NOMO-1 treated with dmso at 0.1 percent for 144 hours (cell line): ENCODE results near the gene NOL4L.
A peak's percentile ranks its signal among the peaks of the same experiment; 100 is the strongest.

Source experiments
- DNase-seq: peaks from one replicate; lab custom pipeline; 2025; ENCODE audit not compliant: unreplicated experiment; lab: John Stamatoyannopoulos, UW

NOL4L gene

GRCh38 chr20:32488066-32488838 is 96.9 kb downstream of the NOL4L start:
- no peak for DNase-seq

DNA sequence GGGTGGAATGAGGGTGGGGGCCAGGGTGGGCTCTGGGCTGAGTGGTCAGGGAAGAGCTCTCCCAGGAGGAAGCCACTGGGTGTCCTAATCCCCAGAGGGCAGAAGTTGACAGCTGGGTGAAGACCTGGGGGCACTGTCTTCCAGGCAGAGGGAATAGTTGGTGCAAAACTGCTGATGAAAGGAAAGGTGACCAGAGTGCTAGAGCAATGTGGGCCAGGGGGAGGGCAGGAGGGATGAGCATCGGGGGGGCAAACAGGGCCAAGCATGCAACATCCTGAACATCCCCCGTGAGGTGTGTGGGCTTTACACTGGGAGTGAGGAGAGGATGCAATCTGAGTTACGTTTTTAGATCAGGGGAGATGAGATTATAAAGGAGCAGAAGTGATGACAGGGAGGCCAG is 97.8 kb downstream of the NOL4L start:
- no peak for DNase-seq

DNA sequence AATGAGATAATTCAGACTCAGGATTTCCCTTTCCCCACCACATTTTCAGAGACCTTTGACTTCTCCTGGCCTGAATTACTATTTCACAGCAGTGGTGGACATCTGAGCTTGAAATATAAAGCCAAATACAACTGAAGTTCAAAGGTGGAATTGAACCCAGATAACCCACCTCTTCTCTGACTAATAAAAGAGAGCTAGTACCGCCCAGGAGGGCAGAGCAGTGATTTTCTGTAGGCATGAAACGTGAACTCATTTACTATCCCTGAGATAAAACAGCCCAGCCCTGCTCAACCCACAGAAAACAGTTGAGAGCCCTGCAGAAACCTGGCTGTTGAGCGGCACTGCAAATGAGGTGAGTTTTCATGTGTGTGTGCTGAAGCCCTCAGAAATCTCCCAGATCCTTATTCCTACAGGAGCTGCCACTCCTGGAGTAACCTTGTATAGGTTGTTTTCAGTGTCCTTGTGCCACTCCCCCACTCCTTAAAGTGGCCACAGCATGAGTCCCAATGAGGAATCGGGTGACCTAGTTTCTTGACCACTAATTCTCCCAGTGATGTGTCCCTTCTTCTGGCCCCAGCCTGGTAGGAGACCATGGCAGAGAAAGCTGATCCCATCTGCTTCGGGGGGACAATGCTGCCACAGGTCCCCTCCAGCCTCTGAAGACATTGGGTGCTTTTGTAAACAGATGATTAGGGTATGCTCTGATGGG is 99.2 kb downstream of the NOL4L start:
- DNase-seq = no peak

- DNase-seq = peak; percentile 65
Measured at GRCh38 chr20:32484958-32485769, 100.0 kb downstream of the NOL4L start.

DNA sequence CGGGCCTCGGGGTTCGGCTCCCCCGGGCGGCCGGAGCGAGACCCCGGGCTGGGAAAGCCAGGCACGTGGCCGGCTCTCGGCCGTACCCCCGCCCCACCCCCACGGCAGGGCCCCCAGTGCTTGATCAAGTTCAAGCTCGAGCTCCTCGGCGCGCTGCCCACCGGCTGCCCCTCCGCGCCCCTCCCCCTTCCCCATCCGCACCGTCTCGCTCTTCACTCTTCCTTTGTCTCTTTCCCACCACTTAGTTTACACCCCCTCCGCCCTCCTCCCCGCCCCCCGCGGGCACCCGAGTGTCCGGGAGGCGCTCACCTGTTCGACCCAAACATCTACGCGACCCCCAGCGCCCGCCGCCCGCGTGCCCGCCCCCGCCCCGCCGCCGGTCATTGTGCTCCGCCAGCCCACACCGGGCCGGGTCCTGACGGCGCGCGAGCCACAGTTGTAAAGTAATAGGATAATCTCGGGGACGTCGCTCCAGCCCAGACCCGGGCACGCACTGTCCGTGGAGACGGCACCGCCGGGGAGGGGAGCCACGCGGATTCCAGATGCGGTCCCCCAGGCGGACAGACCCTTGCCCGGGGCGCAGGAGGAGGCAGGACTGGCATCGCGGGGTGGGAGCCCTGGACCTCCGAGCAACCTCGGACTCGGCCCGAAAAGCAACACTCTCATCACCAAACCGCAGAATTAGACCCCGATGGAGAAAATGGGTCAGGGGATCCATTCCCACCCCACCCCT is 100.7 kb downstream of the NOL4L start:
- no peak for DNase-seq

DNA sequence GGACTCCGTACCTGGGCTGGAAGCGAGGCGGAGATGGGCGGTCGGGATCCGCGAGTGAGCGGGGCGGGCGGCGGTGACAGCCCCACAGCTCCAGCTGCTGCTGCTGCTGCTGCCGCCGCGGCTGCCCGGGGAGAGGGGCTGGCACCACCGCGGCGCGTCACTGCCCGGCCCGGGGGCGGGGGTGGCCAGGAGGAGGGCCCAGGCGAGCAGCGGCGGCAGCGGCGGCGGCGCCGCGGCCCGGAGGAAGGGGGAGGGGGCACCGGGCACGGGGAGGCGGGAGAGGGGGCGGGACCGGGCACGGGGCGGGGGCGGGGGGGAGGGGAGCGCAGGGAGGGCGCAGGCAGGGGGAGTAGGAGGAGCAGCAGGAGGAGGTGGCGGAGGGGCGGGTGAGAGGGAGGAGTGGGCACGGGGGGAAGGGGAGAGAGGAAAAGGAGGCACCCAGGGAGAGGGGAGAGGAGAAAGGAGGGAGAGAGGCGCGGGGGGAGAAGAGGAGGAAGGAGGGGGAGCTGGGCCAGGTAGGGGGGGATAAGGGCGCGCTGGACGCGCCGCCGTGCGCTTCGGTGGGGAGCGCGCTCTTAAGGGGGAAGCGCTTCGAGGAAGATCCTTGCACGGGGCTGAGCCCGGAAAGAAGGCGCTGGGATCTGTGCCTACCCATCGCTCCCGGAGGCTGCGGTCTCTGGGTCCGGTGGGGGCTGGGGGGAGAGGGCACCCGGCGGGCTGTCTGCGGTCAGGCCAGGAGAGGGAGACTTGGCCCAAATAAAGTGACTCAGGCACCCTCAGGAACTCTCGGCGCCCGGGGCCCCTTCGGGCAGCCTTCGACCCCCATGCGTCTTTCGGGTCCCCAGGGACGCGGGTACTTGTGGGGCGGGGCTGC is 101.5 kb downstream of the NOL4L start:
- peak; percentile 14 for DNase-seq

DNA sequence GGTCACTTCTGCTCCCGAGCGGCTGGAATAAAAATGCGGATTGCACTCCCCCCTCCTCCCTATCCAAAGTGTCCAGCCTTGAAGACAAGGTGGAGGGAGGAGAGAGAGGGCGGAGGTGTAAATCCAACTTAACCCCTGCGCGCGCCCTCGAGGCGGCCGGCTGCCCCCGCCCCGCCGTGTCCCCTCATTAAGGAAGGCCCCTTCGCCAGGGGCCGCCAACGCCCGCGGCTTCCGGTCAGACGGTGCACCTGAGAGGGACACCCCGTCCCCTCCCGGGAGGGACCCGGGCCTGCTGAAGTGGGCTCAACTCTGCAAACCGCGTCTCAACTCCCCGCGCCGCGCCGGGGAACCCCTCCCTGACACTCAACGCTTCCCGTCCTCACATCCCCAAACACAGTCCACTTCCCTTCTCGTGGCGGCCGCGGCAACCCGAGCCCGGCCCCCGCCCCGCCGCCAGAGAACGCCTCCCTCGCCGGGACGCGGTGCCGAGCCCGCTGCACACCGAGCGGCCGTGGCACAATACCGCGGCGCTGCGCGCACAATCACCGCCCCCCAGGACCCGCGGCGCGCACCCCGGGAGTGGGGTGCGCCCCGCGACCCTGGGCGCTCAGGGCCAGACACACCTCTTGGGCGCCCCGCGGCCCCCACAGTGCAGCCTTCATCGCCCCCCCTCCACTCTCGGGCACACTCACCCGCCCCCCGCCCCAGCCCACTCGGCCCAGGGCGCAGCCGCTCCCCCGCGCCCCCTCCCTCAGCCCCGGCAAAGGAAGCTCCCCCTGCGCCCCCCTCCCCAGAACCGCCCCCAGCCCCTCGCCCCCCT is 102.5 kb downstream of the NOL4L start:
- peak; percentile 66 for DNase-seq

DNA sequence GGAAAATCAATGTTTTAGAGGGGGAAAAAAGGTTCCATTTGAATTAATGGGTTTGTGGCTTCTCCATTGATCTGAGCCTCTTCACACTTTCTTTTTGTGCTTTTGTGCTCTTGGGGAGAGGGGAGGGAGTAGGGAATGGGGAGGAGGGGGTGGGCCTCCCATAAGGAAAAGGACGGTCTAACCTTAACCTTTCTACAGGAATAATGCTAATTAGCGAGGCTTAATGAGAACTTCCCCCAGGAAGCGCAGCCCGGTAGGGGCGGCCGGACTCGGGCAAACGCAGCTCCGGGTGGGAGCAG is 103.0 kb downstream of the NOL4L start:
- DNase-seq = no peak

DNA sequence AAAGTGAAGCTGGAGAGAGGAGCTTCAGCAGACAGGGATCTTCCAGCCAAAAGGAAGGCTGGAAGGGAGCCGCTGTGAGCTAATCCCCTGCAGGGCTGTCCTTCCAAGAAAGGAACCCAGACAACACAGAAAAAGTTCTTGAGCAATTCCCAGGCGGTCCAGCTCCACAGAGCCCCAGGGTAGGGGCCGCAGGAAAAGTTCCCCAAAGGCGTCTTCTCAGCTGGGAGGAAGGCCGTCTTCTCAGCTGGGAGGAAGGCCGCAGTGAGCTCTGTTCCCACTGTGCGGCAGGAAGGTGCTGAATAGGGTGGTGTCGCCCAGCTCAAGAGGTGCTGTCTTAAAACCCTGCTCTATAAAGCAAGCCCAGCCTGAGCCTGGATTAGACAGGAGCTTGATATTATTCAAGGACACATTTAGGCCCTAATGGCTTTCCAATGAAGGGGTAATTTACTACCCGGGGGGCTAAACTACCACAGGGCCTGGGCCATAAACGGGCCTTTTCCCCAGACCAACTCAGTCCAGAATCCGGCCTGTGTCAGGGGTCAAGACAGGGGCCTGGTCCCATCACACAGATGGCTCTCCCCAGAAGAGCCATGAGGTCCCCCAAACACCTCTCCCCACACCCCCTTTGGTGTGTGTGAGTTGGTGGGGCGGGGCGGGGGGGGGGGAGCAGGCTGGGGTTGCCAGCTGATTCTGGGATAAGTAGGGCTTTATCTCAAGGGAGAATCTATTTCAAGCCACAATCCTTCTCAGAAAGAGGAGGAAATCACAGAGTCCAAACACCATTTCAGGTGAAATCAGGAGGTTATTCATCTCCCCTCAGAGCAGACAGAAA is 103.6 kb downstream of the NOL4L start:
- no peak for DNase-seq

DNA sequence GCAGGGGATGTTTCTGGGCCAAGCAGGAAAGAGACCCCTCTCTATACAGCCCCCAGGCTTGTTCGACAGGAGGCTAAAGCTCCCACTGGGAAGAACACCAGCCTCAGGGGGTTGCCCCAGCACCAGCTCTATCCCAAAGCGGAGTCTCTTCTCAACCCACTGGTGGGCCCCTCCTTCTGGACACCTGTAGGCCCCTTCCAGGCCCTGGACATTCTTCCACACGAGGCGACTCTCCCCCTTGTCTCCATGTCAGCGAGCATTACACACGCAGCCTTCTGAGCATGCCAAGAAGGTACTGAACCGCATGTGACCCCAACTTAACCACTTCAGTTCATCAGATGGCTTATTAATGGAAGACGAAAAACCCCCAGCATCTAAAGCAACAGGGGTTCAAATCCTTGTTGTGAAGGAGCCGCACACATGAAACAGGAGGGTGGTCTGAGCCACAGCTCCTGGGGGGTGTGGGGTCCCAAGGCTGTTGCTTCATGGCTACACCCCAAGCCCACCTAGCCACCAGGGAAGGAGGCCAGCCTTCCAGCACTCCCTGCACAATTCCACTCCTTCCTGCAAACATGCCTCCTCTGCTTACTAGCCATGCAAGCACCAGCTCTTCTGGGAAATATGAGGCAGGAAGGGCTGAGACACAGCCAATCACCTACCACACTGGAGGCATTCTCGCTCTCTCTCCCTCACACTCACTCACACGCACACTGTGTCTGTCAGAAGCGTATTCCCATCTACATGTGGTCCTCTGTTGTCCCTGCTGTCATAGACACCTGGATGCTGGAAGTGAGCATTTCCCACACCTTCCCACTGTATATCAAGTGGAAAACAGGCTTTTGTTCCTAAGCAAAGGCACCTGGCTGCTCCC is 104.5 kb downstream of the NOL4L start:
- no peak for DNase-seq

GRCh38 chr20:32479697-32480171 is 105.4 kb downstream of the NOL4L start:
- DNase-seq = no peak

DNA sequence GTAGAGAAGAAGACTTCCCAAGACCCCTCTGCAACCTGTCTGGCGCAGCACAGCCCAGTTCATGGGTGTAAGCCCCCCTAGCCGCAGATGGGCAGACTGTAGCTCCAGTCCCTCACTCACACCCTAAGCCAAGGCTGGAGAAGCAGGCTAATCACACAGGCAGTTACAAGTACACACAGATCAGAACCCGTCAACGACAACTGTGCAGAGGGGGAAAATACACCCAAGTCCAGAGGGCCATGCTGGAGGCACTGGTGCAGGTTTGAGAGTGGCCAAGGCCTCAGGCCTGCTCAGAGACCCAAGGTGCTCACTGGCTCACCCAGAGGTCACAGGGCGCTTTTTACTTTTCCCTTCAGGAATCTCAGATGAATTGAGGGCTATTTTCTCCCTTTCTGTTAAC is 106.1 kb downstream of the NOL4L start:
- no peak for DNase-seq

- DNase-seq = no peak
Measured at GRCh38 chr20:32478576-32478975, 106.6 kb downstream of the NOL4L start.

GRCh38 chr20:32477594-32478512 is 107.3 kb downstream of the NOL4L start:
- DNase-seq = no peak

- no peak for DNase-seq
Measured at GRCh38 chr20:32476684-32477593, 108.2 kb downstream of the NOL4L start.
